ENCODE results near the gene NPAS3. TPM values are rescaled to one million over a fixed set of nuclear protein-coding genes. Genes with fewer than 3 reads are reported as not detected.

NPAS3 gene
- total and polyA plus RNA-seq, 8 donors, result 0.09 to 0.79 (median 0.56) TPM

DNA sequence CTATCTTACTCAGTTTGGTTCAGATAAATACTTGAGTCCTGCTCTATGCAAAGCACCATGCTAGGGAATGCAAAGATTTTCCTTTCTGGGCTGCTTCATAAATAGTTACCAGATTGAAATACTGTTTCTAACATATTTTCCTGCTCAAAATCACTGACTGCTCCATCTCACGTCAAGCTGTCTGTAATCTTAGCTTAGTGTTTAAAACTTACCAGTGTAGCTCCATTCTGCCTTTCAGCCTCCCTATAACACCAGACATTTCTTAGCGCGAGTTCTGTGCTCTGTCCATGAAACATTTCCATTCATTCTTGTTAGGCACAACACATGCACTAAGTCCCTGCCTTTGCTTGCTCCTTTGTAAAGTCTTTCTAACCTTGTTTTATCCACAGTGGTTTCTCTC is 129.4 kb downstream of the NPAS3 start:
- no peaks in the 10 kb centered on the region for H3K9me3 ChIP-seq
- DNase-seq (no peak), ATAC-seq (no peak)
- no peaks in the 10 kb centered on the region for H3K4me1 ChIP-seq
- intact Hi-C loops (cut with DNase I), result no loop called here
- H3K27ac ChIP-seq, result no peak overlapping the region
- no peaks in the 10 kb centered on the region for H3K27me3 ChIP-seq
- no peaks in the 10 kb centered on the region for H3K36me3 ChIP-seq
- no peak overlapping the region for H3K4me3 ChIP-seq
- TF ChIP-seq, protein P1, sequence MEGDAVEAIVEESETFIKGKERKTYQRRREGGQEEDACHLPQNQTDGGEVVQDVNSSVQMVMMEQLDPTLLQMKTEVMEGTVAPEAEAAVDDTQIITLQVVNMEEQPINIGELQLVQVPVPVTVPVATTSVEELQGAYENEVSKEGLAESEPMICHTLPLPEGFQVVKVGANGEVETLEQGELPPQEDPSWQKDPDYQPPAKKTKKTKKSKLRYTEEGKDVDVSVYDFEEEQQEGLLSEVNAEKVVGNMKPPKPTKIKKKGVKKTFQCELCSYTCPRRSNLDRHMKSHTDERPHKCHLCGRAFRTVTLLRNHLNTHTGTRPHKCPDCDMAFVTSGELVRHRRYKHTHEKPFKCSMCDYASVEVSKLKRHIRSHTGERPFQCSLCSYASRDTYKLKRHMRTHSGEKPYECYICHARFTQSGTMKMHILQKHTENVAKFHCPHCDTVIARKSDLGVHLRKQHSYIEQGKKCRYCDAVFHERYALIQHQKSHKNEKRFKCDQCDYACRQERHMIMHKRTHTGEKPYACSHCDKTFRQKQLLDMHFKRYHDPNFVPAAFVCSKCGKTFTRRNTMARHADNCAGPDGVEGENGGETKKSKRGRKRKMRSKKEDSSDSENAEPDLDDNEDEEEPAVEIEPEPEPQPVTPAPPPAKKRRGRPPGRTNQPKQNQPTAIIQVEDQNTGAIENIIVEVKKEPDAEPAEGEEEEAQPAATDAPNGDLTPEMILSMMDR (IDR thresholded peaks at IDR 0.05), result no peak

DNA sequence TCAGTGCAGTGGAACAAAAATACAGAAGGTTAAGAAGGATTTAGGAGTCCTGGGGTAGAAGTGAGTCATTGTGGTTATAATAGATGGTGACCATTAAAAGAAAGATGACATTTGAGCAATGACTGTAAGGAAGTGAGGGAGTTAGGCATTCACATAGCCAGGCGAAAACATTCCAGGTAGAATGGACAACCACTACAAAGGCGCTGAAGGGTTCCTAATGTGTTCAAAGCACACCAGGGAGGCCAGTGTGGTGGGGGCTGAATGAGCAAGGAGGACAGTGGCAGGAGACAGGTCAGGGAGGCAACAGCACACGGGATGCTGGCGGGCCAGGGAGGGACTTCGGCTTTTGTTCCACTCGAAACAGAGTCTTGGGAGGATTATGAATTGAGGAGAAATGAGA is 129.9 kb downstream of the NPAS3 start:
- no peaks in the 10 kb centered on the region for H3K27me3 ChIP-seq
- H3K27ac ChIP-seq, result no peak overlapping the region
- ATAC-seq (no peak), DNase-seq (no peak)
- H3K4me3 ChIP-seq, result no peak overlapping the region
- H3K9me3 ChIP-seq, result no peaks in the 10 kb centered on the region
- H3K36me3 ChIP-seq, result no peaks in the 10 kb centered on the region
- TF ChIP-seq, protein P1 (IDR thresholded peaks at IDR 0.05), result no peak
- no peaks in the 10 kb centered on the region for H3K4me1 ChIP-seq
- intact Hi-C loops (cut with DNase I), result no loop called here

DNA sequence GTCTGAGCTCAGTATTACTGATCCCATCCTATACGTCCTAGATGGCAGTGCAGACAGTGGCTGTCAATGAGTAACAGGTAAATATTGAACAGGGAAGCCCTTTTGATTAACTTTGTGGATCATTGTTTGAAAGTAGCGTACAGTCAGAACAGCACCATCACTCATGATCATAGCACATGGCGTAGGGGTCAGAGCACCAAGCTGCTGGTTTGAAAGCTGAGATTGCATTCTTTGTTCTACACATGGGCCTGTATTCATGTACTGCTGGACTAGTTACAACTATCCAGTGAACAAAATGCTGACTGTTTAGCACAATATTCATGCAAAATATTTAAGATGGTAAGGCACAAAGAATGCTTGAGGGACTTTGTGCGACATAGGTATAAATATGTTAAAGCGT is 131.8 kb downstream of the NPAS3 start:
- H3K4me1 ChIP-seq, result no peaks in the 10 kb centered on the region
- no peak overlapping the region for H3K27ac ChIP-seq
- intact Hi-C loops (cut with DNase I), result no loop called here
- H3K27me3 ChIP-seq, result no peaks in the 10 kb centered on the region
- no peaks in the 10 kb centered on the region for H3K36me3 ChIP-seq
- ATAC-seq, result no peak
- DNase-seq, result no peak
- H3K9me3 ChIP-seq, result no peaks in the 10 kb centered on the region
- no peak overlapping the region for H3K4me3 ChIP-seq
- TF ChIP-seq, protein P1 (IDR thresholded peaks at IDR 0.05), result no peak

DNA sequence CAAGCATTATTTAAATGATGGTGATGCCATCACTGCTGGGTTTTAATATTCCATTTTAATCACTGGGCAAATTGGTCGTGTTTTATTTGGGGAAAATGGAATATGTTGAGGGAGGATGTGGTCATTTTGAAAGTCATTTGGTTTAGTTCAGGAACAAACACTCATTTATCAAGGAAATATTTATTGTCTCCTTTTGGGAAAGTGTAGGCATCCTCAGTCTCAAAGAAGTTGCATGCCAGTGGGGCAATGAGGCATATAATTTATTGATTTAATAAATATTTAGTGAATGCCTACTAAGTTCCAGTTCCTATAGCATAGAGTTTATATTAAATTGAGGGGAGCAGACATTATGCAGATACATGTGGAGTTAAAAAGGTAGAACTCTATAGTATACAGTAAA is 134.3 kb downstream of the NPAS3 start:
- Histone ChIP-seq H3K9me3 (no peaks in the 10 kb centered on the region), H3K4me1 (no peaks in the 10 kb centered on the region), H3K4me3 (no peak overlapping the region), H3K27me3 (no peaks in the 10 kb centered on the region), H3K27ac (no peak overlapping the region), H3K36me3 (no peaks in the 10 kb centered on the region)
- TF ChIP-seq, protein P1 (IDR thresholded peaks at IDR 0.05), result no peak
- ATAC-seq, result no peak
- intact Hi-C loops (cut with DNase I), result no loop called here
- no peak for DNase-seq

DNA sequence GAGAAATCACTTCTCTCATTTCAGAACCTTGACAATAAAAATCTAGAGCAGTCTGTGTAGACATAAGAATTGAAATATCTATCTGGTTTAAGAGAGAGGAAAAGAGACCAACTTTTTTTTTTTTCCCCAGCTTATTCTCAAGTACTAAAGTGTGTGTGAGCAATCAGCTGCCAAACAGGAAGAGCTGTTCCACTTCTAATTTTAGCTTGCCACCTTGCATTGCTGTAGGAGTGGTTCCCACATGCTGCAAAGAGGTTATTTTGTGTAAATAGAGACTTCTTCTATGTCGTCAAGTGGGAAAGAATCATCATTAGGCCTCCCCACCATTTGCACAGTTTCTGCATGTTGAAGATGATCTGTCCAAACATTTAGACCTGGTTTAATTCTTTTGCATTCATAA is 142.6 kb downstream of the NPAS3 start:
- ATAC-seq (peak; percentile 69), DNase-seq (no peak)
- no peak overlapping the region for H3K4me3 ChIP-seq
- intact Hi-C loops (cut with DNase I), result no loop called here
- H3K27me3 ChIP-seq, result no peaks in the 10 kb centered on the region
- H3K9me3 ChIP-seq, result no peaks in the 10 kb centered on the region
- TF ChIP-seq, protein P1 (IDR thresholded peaks at IDR 0.05), result no peak
- H3K27ac ChIP-seq, result no peak overlapping the region
- no peaks in the 10 kb centered on the region for H3K36me3 ChIP-seq
- H3K4me1 ChIP-seq, result no peaks in the 10 kb centered on the region

All from left lung (tissue), 10 donors.